Measurements from ENCODE around the gene GRAMD2B. TPM values are rescaled to one million over a fixed set of nuclear protein-coding genes. Genes with fewer than 3 reads are reported as not detected.

Gene GRAMD2B
- total RNA-seq, 1 experiment from 2014 or later = 7.2 TPM

DNA sequence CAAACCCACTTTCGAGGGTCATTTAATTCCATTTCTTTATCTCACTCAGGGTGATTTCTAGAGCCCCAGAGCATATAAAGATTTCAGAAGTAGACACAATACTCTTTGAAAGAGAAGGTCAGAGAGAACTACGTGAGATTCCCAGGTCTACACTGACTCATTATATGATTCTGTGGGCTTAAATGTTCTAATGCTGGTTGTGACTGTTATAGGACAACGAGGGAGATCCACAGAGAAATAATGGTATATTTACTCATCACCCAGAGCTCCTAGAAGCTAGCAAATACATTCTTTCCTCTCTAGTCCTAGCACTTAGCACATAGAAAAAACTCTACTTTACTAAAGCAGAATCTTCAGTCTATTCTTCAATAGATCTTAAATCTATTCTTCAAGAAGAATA lies 39.4 kb upstream of the GRAMD2B start:
- H3K79me2 ChIP-seq (ENCODE audit: insufficient read depth, low read length) = no peaks in the 10 kb centered on the region
- no peaks in the 10 kb centered on the region; a peak in 1 of 4 replicates for H3K9me3 ChIP-seq (ENCODE audit: control insufficient read depth in 1 of 2, insufficient read depth in 1 of 2, low read depth in 1 of 2, low read length in 2 of 2)
- no peaks in the 10 kb centered on the region for H3K36me3 ChIP-seq (ENCODE audit: control insufficient read depth in 1 of 2, insufficient read depth in 2 of 2, low read length in 2 of 2)
- no peak overlapping the region for H3K4me2 ChIP-seq (ENCODE audit: low read length)
- ATAC-seq = no peak
- CTCF ChIA-PET = no interaction called here
- DNase-seq (ENCODE audit: low read depth, low spot score) = no peak
- intact Hi-C loops (cut with micrococcal nuclease) = no loop called here
- BruUV-seq (replicated peaks) = no TSS peak
- H3K9ac ChIP-seq (ENCODE audit: low read length) = no peak overlapping the region
- no peak overlapping the region for H3K27ac ChIP-seq (ENCODE audit: low read depth, low read length)
- POLR2A ChIA-PET = no interaction called here
- no peaks in the 10 kb centered on the region for H3K9me2 ChIP-seq (ENCODE audit: insufficient read depth)
- H3K4me1 ChIP-seq (ENCODE audit: control insufficient read depth in 1 of 2, insufficient read depth in 2 of 2, low read length in 2 of 2) = peaks cover 13 to 15% of the 10 kb centered on the region in 2 experiments
- TF ChIP-seq POLR2AphosphoS5 (IDR thresholded peaks at IDR 0.05; ENCODE audit: low read depth, low read length) (no peak), EZH2 (IDR thresholded peaks at IDR 0.05) (no peak), FOSL1 (IDR thresholded peaks at IDR 0.05; ENCODE audit: low read depth) (no peak), YY1 (IDR thresholded peaks at IDR 0.05; ENCODE audit: extremely low read depth, insufficient replicate concordance, low read depth, low read length) (no peak), RAD21 (IDR thresholded peaks at IDR 0.05; ENCODE audit: low read depth) (no peak), CBX3 (IDR thresholded peaks at IDR 0.05; ENCODE audit: low read depth) (no peak), ELF1 (IDR thresholded peaks at IDR 0.05; ENCODE audit: borderline replicate concordance, low read depth) (no peak), EGR1 (IDR thresholded peaks at IDR 0.05; ENCODE audit: low read depth) (no peak), ZNF274 (IDR thresholded peaks at IDR 0.05; ENCODE audit: low read depth, low read length) (no peak), MAX (IDR thresholded peaks at IDR 0.05) (no peak), ZBTB33 (IDR thresholded peaks at IDR 0.05; ENCODE audit: extremely low read depth, insufficient replicate concordance, low read length) (no peak), CTCF (IDR thresholded peaks at IDR 0.05 in 2 of 3, conservative IDR thresholded peaks at IDR 0.05 in 1 of 3; ENCODE audit: borderline replicate concordance in 1 of 3, insufficient read depth in 1 of 3, low read depth in 2 of 3, low read length in 2 of 3) (no peak), SIN3A (IDR thresholded peaks at IDR 0.05; ENCODE audit: low read depth) (no peak), ZFX (IDR thresholded peaks at IDR 0.05) (no peak), EZH2phosphoT487 (IDR thresholded peaks at IDR 0.05; ENCODE audit: borderline replicate concordance) (no peak), SP1 (IDR thresholded peaks at IDR 0.05; ENCODE audit: low read depth) (no peak), CEBPB (IDR thresholded peaks at IDR 0.05; ENCODE audit: low read depth) (no peak), TCF7L2 (IDR thresholded peaks at IDR 0.05; ENCODE audit: borderline replicate concordance, extremely low read depth, insufficient read depth, insufficient read length) (no peak)
- H3K27me3 ChIP-seq (ENCODE audit: insufficient read depth, low read length) = no peaks in the 10 kb centered on the region
- no peaks in the 10 kb centered on the region for H4K20me1 ChIP-seq (ENCODE audit: insufficient read depth)
- RAD21 ChIA-PET (ENCODE audit: low non-redundant PET in 1 of 2, low total read pairs in 2 of 2, uncharacterized antibody in 2 of 2, unreplicated experiment in 2 of 2) = no interaction called here
- no peak overlapping the region for H2AFZ ChIP-seq (ENCODE audit: low read depth, low read length, poor library complexity, severe bottlenecking)
- H3K4me3 ChIP-seq (replicated peaks in 1 of 2; ENCODE audit: low read depth in 1 of 2, low read length in 2 of 2) = no peak overlapping the region
